HTERT RPE-1 (cell line): Measurements from ENCODE around the gene ZNF554.

Experiments used
- in situ Hi-C: fragments of 300-500 bp; cut with MboI; formaldehyde crosslinking; loops from 4 replicates; pipeline ENCODE4 v1.14.3; 2020; ENCODE audit warnings: low sequenced_read_pairs

The ZNF554 gene

DNA sequence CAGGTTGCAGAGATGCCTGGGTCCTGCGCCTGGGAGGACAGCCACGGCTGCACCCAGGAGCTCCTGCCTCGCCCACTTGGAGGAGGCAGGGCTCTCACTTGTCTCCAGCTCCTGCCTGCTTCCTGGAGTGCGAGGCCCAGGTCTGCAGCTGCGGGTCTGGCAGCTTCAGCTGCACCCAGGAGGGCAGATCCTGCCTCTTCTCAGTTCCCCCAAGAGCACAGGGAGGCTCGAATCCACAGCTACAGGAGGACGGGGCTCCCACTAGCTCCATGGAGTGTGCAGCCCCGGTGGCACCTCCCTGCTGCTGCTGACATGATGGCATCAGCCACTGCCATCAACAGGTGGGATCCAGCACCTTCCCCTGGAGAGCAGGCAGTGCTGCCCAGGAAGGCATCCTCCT is 4.5 kb downstream of the ZNF554 start:
- in situ Hi-C loops, result no loop called here

- in situ Hi-C loops, result no loop called here
These were observed 7.4 kb downstream of the ZNF554 start for GRCh38 chr19:2827022-2827421.

DNA sequence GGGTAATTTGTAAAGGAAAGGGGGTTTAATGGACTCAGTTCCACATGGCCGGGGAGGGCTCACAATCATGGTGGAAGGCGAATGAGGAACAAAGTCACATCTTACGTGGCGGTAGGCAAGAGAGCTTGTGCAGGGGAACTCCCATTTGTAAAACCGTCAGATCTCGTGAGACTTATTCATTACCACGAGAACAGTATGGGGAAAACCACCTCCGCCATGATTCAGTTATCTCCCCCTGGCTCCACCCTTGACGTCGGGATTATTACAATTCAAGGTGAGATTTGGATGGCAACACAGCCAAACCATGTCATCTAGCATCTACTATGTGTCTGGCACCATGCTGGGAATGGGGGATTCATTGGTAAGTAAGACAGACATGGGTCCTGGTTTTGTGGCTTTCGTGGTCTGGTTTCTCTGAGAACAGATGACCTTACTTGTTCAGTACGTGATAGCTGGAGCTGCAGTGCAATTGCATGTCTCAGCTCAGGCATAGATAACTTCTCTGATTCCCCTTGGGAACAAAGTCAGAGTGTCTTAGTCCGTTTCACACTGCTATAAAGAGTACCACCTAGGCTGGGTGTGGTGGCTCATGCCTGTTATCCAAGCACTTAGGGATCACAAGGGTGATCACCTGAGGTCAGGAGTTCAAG is 8.3 kb downstream of the ZNF554 start:
- in situ Hi-C loops, result no loop called here

DNA sequence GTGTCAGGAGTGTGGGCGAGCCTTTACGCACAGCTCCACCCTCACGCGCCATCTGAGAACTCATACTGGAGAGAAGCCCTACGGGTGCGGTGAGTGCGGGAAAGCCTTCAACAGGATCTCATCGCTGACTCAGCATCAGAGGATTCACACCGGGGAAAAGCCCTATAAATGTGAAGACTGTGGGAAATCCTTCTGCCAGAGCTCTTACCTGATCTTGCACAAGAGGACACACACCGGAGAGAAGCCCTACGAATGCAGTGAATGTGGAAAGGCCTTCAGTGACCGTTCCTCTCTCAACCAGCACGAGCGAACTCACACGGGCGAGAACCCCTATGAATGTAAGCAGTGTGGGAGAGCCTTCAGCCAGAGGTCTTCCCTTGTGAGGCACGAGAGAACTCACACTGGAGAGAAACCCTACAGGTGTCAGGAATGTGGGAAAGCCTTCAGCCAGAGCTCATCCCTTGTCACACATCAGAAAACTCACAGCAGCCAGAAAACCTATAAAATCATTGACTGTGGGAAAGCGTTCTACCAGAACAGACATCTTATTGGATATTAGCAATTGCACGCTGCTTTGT is 14.7 kb downstream of the ZNF554 start:
- in situ Hi-C loops, result no loop called here

GRCh38 chr19:2837430-2837829 is 17.8 kb downstream of the ZNF554 start:
- in situ Hi-C loops, result no loop called here

GRCh38 chr19:2840794-2841791 is 21.4 kb downstream of the ZNF554 start, which contains the start of gene ZNF555:
Gene ZNF555 (plus strand): TSS chr19:2841475. CDS start chr19:2841573, 98 bp downstream.
- in situ Hi-C loops, result no loop called here

- in situ Hi-C loops, result no loop called here
These were observed 22.3 kb downstream of the ZNF554 start for GRCh38 chr19:2841855-2842574.

DNA sequence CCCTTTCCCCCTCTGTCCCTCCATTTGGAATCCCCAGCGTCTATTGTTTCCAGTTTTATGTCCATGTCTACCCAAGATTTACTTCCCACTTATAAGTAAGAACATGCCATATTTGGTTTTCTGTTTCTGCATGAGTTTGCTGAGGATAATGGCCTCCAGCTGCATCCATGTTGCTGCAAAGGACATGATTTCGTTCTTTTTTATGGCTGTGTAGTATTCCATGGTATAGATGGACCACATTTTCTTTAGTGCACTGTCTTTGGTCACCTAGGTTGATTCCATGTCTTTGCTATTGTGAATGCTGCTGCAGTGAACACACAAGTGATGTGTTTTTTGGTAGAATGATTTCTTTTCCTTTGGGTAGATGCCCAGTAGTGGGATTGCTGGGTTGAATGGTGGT is 25.4 kb downstream of the ZNF554 start:
- in situ Hi-C loops, result no loop called here

- in situ Hi-C loops, result no loop called here
These were observed 26.7 kb downstream of the ZNF554 start for GRCh38 chr19:2846180-2846894.

- in situ Hi-C loops, result no loop called here
These were observed 27.8 kb downstream of the ZNF554 start for GRCh38 chr19:2847507-2847906.

- in situ Hi-C loops, result no loop called here
These were observed 28.9 kb downstream of the ZNF554 start for GRCh38 chr19:2848616-2849015.

DNA sequence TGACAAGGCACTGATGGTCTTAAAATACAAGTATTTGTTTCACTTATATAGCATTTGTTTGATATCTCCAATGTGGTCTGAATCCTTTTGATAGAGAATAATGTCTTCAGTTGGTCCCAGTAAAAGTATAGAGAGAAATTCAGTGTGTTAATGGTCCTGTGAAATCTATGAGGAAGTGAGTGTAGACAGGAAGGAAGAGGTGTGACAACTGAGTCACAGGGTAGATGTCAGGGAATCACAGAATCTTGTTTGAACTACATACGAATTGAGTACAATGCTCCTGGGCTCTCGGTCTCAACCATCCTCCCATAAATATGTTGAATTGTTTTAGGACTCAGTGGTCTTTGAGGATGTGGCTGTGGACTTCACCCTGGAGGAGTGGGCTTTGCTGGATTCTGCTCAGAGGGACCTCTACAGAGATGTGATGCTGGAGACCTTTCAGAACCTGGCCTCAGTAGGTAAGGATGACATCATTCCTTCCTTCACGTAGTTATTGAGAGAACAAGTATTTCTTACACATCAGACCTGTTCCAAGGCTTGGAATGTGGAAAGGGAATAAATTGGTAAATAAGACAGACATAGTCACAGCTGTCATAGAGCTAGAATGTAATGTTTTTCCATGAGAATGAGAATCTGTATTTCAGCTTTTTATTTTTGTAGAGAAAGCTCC is 30.7 kb downstream of the ZNF554 start:
- in situ Hi-C loops, result no loop called here

DNA sequence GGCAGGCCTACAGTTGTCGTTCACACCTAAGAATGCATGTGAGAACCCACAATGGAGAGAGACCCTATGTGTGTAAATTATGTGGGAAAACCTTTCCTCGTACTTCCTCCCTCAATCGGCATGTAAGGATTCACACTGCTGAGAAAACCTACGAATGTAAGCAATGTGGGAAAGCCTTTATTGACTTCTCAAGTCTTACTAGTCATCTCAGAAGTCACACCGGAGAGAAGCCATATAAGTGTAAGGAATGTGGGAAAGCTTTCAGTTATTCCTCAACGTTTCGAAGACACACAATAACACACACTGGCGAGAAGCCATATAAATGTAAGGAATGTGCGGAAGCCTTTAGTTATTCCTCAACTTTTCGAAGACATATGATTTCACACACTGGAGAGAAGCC is 32.9 kb downstream of the ZNF554 start:
- in situ Hi-C loops, result no loop called here

DNA sequence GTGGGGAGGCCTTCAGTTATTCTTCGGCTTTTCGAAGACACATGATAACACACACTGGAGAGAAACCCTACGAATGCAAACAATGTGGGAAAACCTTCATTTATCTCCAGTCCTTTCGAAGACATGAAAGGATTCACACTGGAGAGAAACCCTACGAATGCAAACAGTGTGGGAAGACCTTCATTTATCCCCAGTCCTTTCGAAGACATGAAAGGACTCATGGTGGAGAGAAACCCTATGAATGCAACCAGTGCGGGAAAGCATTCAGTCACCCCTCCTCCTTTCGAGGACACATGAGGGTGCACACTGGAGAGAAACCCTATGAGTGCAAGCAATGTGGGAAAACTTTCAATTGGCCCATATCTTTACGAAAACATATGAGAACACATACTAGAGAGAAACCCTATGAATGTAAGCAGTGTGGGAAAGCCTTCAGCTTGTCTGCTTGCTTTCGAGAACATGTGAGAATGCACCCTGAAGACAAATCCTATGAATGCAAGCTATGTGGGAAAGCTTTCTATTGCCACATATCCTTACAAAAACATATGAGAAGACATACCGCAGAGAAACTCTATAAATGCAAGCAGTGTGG is 33.4 kb downstream of the ZNF554 start:
- in situ Hi-C loops, result no loop called here

GRCh38 chr19:2854849-2855248 is 35.2 kb downstream of the ZNF554 start:
- in situ Hi-C loops, result no loop called here

GRCh38 chr19:2856457-2857050 is 36.9 kb downstream of the ZNF554 start:
- in situ Hi-C loops, result no loop called here

GRCh38 chr19:2858864-2859263 is 39.2 kb downstream of the ZNF554 start:
- in situ Hi-C loops, result no loop called here

DNA sequence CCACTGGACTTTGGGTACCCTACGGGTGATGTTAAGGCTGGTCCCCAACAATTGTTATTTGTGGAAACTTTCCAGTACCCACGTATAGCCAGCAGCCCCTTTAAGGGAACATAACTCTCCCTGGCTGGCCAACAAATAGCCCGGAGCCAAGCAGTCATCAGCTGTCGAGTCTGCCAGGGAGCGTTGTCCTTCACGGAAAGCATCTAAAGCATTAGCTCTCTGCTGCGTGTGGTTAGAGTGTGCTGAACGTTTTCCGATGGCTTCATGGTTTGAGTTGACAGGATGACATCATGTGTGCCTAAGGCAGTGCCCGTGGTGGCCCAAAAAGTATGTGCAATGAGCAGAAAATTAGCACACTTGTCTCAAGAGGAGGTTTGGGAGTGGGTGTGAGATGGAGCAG is 44.1 kb downstream of the ZNF554 start:
- in situ Hi-C loops, result no loop called here
